ENCODE measurements around the gene SLC35E4.

SLC35E4 gene

GRCh38 chr22:30605449-30606110, 30.0 kb upstream of the SLC35E4 start:
- peak; percentile 77 for TF ChIP-seq CTCF (IDR thresholded peaks at IDR 0.05; ENCODE audit: low read length, missing control alignments)
- peak overlapping the region; percentile 57 for H3K4me3 ChIP-seq (replicated peaks; ENCODE audit: low read depth, low read length)
- DNase-seq (ENCODE audit: low read depth), result peak; percentile 59

GRCh38 chr22:30606455-30607299, 28.9 kb upstream of the SLC35E4 start, which contains the start of gene TCN2:
TSS of gene TCN2 (plus strand) at chr22:30607174. CDS start at chr22:30607332, 158 bp downstream.
- DNase-seq (ENCODE audit: low read depth), result peak; percentile 89
- no peak for TF ChIP-seq CTCF (IDR thresholded peaks at IDR 0.05; ENCODE audit: low read length, missing control alignments)
- peak within 1 kb of the TSS; percentile 57 for H3K4me3 ChIP-seq (replicated peaks; ENCODE audit: low read depth, low read length)

- H3K4me3 ChIP-seq (replicated peaks; ENCODE audit: low read depth, low read length), result peak overlapping the region; percentile 57
- no peak for DNase-seq (ENCODE audit: low read depth)
- no peak for TF ChIP-seq CTCF (IDR thresholded peaks at IDR 0.05; ENCODE audit: low read length, missing control alignments)
Measured at GRCh38 chr22:30607300-30607930, 28.2 kb upstream of the SLC35E4 start.

DNA sequence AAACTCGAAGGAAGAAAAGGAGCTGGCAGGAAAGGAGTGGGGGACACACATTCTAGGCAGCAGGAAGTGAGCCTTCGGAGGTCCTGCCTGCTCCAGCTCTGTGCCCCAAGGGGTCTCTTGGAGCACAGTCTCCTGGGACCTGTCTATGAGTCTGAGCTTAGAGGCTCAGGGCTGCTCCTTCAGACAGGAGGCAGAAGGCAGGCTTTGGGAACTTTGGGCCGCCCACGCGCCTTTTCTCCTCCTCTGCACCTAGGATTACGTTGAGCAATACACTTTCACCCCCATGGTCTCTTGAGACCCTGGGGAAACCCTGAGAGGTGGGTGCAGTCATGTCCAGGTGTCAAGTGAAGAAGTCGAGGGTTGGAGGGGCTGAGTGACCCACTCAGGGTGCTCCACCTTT, 27.6 kb upstream of the SLC35E4 start:
- no peak for DNase-seq (ENCODE audit: low read depth)
- H3K4me3 ChIP-seq (replicated peaks; ENCODE audit: low read depth, low read length), result peak overlapping the region; percentile 57
- TF ChIP-seq CTCF (IDR thresholded peaks at IDR 0.05; ENCODE audit: low read length, missing control alignments), result no peak

DNA sequence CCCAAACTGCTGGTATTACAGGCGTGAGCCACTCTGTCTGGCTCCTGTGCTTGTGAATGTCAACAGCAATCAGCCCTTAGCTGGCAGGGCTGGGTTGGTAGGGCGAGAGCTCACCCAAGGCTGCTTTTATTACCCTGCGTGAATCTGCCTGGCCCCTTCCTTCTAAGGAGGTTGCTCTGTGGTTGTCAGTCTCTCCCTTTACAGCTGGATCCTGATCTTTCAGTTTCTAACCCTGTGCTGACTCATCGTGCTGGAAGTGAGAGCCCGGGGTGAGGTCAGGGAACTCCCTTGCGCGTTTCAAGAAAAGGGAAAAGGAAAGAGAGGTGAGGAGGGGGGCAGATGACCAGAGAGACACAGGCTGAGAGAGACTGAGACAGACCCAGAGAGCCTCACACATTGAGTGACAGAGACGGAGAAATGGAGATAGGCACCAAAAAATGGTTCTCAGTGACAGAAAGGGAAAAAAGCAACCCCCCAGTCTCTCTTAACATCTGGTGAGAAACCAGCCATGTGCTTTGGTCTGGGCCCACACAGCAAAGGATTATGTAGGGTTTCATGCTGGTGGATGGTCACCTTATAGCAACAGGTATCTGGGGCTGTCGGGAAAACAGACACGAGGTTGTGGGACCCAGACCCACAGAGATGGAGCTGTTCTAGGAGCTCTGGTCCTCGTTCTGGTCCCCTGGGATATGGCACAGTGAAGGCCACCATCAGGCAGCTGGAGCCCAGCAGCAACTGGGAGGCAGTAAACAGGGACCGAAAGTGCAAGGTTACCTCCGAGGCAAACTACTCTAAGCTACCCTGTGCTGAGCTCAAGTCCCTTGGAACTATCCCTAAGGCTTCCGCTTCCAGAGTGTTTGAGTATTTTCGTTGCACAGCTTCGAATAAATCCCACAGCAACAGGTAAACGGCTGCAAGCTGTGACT, 26.1 kb upstream of the SLC35E4 start:
- DNase-seq (ENCODE audit: low read depth), result peak; percentile 78

More for the DNA sequence above, 26.1 kb upstream of the SLC35E4 start:
- TF ChIP-seq CTCF (IDR thresholded peaks at IDR 0.05; ENCODE audit: low read length, missing control alignments), result no peak
- no peak overlapping the region for H3K4me3 ChIP-seq (replicated peaks; ENCODE audit: low read depth, low read length)
